Ishikawa (cell line): Measurements from ENCODE around the gene KIFC1.

Experiments used
- CEBPB ChIP-seq: IDR thresholded peaks from 2 replicates; pipeline ENCODE4 v1.6.1; 2012
- CREB1 ChIP-seq: IDR thresholded peaks from 2 replicates; pipeline ENCODE4 v1.6.1; 2012; ENCODE audit warnings: low read depth
- EGR1 ChIP-seq: IDR thresholded peaks from 2 replicates; pipeline ENCODE4 v1.6.1; 2012
- EP300 ChIP-seq: IDR thresholded peaks from 2 replicates; pipeline ENCODE4 v1.6.1; 2012; ENCODE audit warnings: borderline replicate concordance
- FOXM1 ChIP-seq: IDR thresholded peaks from 2 replicates; pipeline ENCODE4 v1.6.1; 2012; ENCODE audit warnings: low read depth, borderline replicate concordance
- MAX ChIP-seq: IDR thresholded peaks from 2 replicates; pipeline ENCODE4 v1.6.1; 2012
- NFIC ChIP-seq: IDR thresholded peaks from 2 replicates; pipeline ENCODE4 v1.6.1; 2012
- RAD21 ChIP-seq: IDR thresholded peaks from 2 replicates; pipeline ENCODE4 v1.6.1; 2012; ENCODE audit warnings: low read depth
- REST ChIP-seq: IDR thresholded peaks from 2 replicates; pipeline ENCODE4 v1.6.1; 2012; ENCODE audit warnings: low read depth, mild to moderate bottlenecking
- TAF1 ChIP-seq: IDR thresholded peaks from 2 replicates; pipeline ENCODE4 v1.6.1; 2012; ENCODE audit warnings: low read depth, mild to moderate bottlenecking
- TCF12 ChIP-seq: IDR thresholded peaks from 2 replicates; pipeline ENCODE4 v1.6.1; 2012; ENCODE audit warnings: low read depth
- TEAD4 ChIP-seq: IDR thresholded peaks from 2 replicates; pipeline ENCODE4 v1.6.1; 2012
- USF1 ChIP-seq: IDR thresholded peaks from 2 replicates; pipeline ENCODE4 v1.6.1; 2012
- YY1 ChIP-seq: IDR thresholded peaks from 2 replicates; pipeline ENCODE4 v1.6.1; 2012; ENCODE audit warnings: low read depth
- ZBTB7A ChIP-seq: IDR thresholded peaks from 2 replicates; pipeline ENCODE4 v1.6.1; 2012; ENCODE audit warnings: low read depth

The KIFC1 gene

GRCh38 chr6:33390767-33391277, 801 bp upstream of the KIFC1 start:
- TF ChIP-seq TAF1 (no peak), TEAD4 (no peak), ZBTB7A (no peak), USF1 (no peak), TCF12 (no peak), YY1 (no peak), CREB1 (no peak), FOXM1 (no peak), EP300 (no peak), RAD21 (no peak), NFIC (no peak), EGR1 (no peak), REST (no peak), CEBPB (no peak), MAX (no peak)

GRCh38 chr6:33391922-33392594, 435 bp downstream of the KIFC1 start:
- TF ChIP-seq TEAD4: no peak; the same call in 1 of the 2 replicates
- TF ChIP-seq TAF1: peak; percentile 33; the same call in 1 of the 2 replicates

GRCh38 chr6:33392595-33392948, 949 bp downstream of the KIFC1 start:
- TF ChIP-seq EP300 (no peak), CEBPB (no peak), YY1 (no peak), TAF1 (no peak), FOXM1 (no peak), TEAD4 (no peak), ZBTB7A (no peak), MAX (no peak), RAD21 (no peak), EGR1 (no peak), REST (no peak), CREB1 (no peak), TCF12 (no peak), USF1 (no peak), NFIC (no peak)

GRCh38 chr6:33392979-33393378, 1.4 kb downstream of the KIFC1 start:
- no peak for TF ChIP-seq FOXM1
- no peak for TF ChIP-seq ZBTB7A
- no peak for TF ChIP-seq EGR1
- no peak for TF ChIP-seq USF1

- TF ChIP-seq EGR1: no peak
- no peak for TF ChIP-seq CREB1
- no peak for TF ChIP-seq ZBTB7A
- TF ChIP-seq TCF12: no peak
- no peak for TF ChIP-seq MAX
- no peak for TF ChIP-seq YY1
- no peak for TF ChIP-seq REST
- TF ChIP-seq FOXM1: no peak
- TF ChIP-seq NFIC: no peak
- TF ChIP-seq TAF1: no peak
- TF ChIP-seq USF1: no peak
- TF ChIP-seq TEAD4: no peak
- TF ChIP-seq CEBPB: no peak
- no peak for TF ChIP-seq EP300
- no peak for TF ChIP-seq RAD21
Observed at GRCh38 chr6:33397541-33397940, 5.9 kb downstream of the KIFC1 start.
